Caco-2 (cell line): ENCODE measurements around the gene ADARB2. TPM values are rescaled to one million over a fixed set of nuclear protein-coding genes. Genes with fewer than 3 reads are reported as not detected.

Experiments used
- BruUV-seq: library from RNA; stranded (reverse); fragments of 400-500 nt; replicated peaks from 2 replicates; lab custom pipeline; 2021; lab: Mats Ljungman, UMichigan
- CTCF ChIA-PET: fragments of 300-600 bp; sonication (Branson Sonifier 250); formaldehyde crosslinking; loops from one replicate; lab custom pipeline; 2022; ENCODE audit warnings: antibody characterized with exemption; lab: Charles Lee
- POLR2A ChIA-PET: fragments of 300-600 bp; sonication (Branson Sonifier 250); formaldehyde crosslinking; loops from one replicate; lab custom pipeline; 2022; ENCODE audit warnings: antibody characterized with exemption; lab: Charles Lee
- DNase-seq, 2 experiments: peaks; one replicate each; pipeline versions ENCODE4 v3.0.0 to v3.0.0-alpha.2; 2020 to 2022
- H3K27me3 ChIP-seq: replicated peaks from 2 replicates; pipeline ENCODE4 v1.6.0; 2011; ENCODE audit warnings: low read length; ENCODE audit not compliant: control insufficient read depth, insufficient read depth
- H3K36me3 ChIP-seq: 2 replicates; pipeline ENCODE4 v1.5.1; 2011; ENCODE audit warnings: low read length; ENCODE audit not compliant: control insufficient read depth, insufficient read depth
- H3K4me1 ChIP-seq: fragments of 250-450 bp; sonication (Bioruptor Pico); 2 replicates; pipeline ENCODE4 v1.5.1; 2020; ENCODE audit warnings: mild to moderate bottlenecking
- H3K4me3 ChIP-seq: 2 replicates; pipeline ENCODE4 v1.5.1; 2011; ENCODE audit warnings: low read depth, mild to moderate bottlenecking, control low read depth, low read length
- H3K9me3 ChIP-seq: fragments of 250-450 bp; sonication (Bioruptor Pico); 2 replicates; pipeline ENCODE4 v1.5.1; 2020; ENCODE audit warnings: mild to moderate bottlenecking, moderate library complexity
- H3K27ac Mint-ChIP-seq: one replicate; pipeline ENCODE4 v1.8.0; 2022; ENCODE audit warnings: mixed read lengths; ENCODE audit not compliant: unreplicated experiment
- H3K27me3 Mint-ChIP-seq: one replicate; pipeline ENCODE4 v1.8.0; 2022; ENCODE audit warnings: mixed read lengths; ENCODE audit not compliant: insufficient read depth, unreplicated experiment
- H3K36me3 Mint-ChIP-seq: one replicate; pipeline ENCODE4 v1.8.0; 2022; ENCODE audit warnings: mild to moderate bottlenecking, mixed read lengths; ENCODE audit not compliant: insufficient read depth, unreplicated experiment
- H3K4me1 Mint-ChIP-seq: one replicate; pipeline ENCODE4 v1.8.0; 2022; ENCODE audit warnings: low read depth, mixed read lengths; ENCODE audit not compliant: unreplicated experiment
- H3K4me3 Mint-ChIP-seq: one replicate; pipeline ENCODE4 v1.8.0; 2022; ENCODE audit warnings: mild to moderate bottlenecking, moderate library complexity, mixed read lengths; ENCODE audit not compliant: unreplicated experiment
- H3K9me3 Mint-ChIP-seq: one replicate; pipeline ENCODE4 v1.8.0; 2022; ENCODE audit warnings: mixed read lengths; ENCODE audit not compliant: unreplicated experiment
- CTCF ChIP-seq, 2 experiments: fragments of 200-600 bp in 1 of 2; IDR thresholded peaks; 1 replicate in 1 of 2; 2 replicates in 1 of 2; pipeline versions ENCODE4 v1.5.1 to v1.8.0; 2011 to 2022; ENCODE audit warnings: antibody characterized with exemption in 1 of 2, control low read depth in 1 of 2, inconsistent platforms in 1 of 2, low read depth in 1 of 2, low read length in 1 of 2, mild to moderate bottlenecking in 1 of 2, moderate library complexity in 1 of 2; ENCODE audit not compliant: insufficient read depth in 1 of 2, severe bottlenecking in 1 of 2, unreplicated experiment in 1 of 2
- intact Hi-C: fragments of 100-400 bp; cut with micrococcal nuclease; formaldehyde crosslinking; loops from one replicate; pipeline ENCODE4 v1.10.0; 2022; ENCODE audit not compliant: unreplicated experiment
- total RNA-seq: library from RNA; stranded (reverse); gene quantifications from 2 replicates; pipeline ENCODE4 v1.2.3, GENCODE V29; 2022

ADARB2 gene
- total RNA-seq, 1 experiment from 2014 or later: 0.27 TPM

- Mint-ChIP-seq H3K36me3 (no peaks in the 10 kb centered on the region), H3K27ac (no peak overlapping the region), H3K9me3 (no peaks in the 10 kb centered on the region), H3K4me1 (peaks cover 7% of the 10 kb centered on the region), H3K27me3 (peaks cover 25% of the 10 kb centered on the region), H3K4me3 (no peak overlapping the region)
- Histone ChIP-seq H3K4me3 (no peak overlapping the region), H3K4me1 (no peaks in the 10 kb centered on the region), H3K9me3 (no peaks in the 10 kb centered on the region), H3K27me3 (no peaks in the 10 kb centered on the region), H3K36me3 (no peaks in the 10 kb centered on the region)
- TF ChIP-seq CTCF (IDR thresholded peaks at IDR 0.05; ENCODE audit: insufficient read depth in 1 of 2, low read depth in 1 of 2, low read length in 1 of 2, severe bottlenecking in 1 of 2, unreplicated experiment in 1 of 2): no peak
- ChIA-PET POLR2A (no interaction called here), CTCF (no interaction called here)
- DNase-seq: no peak
- BruUV-seq: no TSS peak
- intact Hi-C loops: no loop called here
Observed at GRCh38 chr10:1678084-1678483, 59.2 kb downstream of the ADARB2 start.

- Histone ChIP-seq H3K4me3 (no peak overlapping the region), H3K4me1 (no peaks in the 10 kb centered on the region), H3K9me3 (no peaks in the 10 kb centered on the region), H3K36me3 (no peaks in the 10 kb centered on the region), H3K27me3 (no peaks in the 10 kb centered on the region)
- no peak overlapping the region for H3K27ac Mint-ChIP-seq
- DNase-seq: no peak
- no peak overlapping the region for H3K4me3 Mint-ChIP-seq
- TF ChIP-seq CTCF (IDR thresholded peaks at IDR 0.05; ENCODE audit: insufficient read depth in 1 of 2, low read depth in 1 of 2, low read length in 1 of 2, severe bottlenecking in 1 of 2, unreplicated experiment in 1 of 2): no peak
- no TSS peak for BruUV-seq
- POLR2A ChIA-PET: no interaction called here
- intact Hi-C loops: no loop called here
- H3K27me3 Mint-ChIP-seq: peaks cover 21% of the 10 kb centered on the region
- CTCF ChIA-PET: no interaction called here
- no peaks in the 10 kb centered on the region for H3K36me3 Mint-ChIP-seq
- peaks cover 7% of the 10 kb centered on the region for H3K4me1 Mint-ChIP-seq
- no peaks in the 10 kb centered on the region for H3K9me3 Mint-ChIP-seq
Observed at GRCh38 chr10:1677307-1677939, 59.9 kb downstream of the ADARB2 start.

GRCh38 chr10:1674501-1674900, 62.8 kb downstream of the ADARB2 start:
- Mint-ChIP-seq H3K9me3 (no peaks in the 10 kb centered on the region), H3K4me3 (no peak overlapping the region), H3K4me1 (no peaks in the 10 kb centered on the region), H3K27me3 (peaks cover 23% of the 10 kb centered on the region), H3K27ac (no peak overlapping the region), H3K36me3 (no peaks in the 10 kb centered on the region)
- no peak for TF ChIP-seq CTCF (IDR thresholded peaks at IDR 0.05; ENCODE audit: insufficient read depth in 1 of 2, low read depth in 1 of 2, low read length in 1 of 2, severe bottlenecking in 1 of 2, unreplicated experiment in 1 of 2)
- ChIA-PET CTCF (no interaction called here), POLR2A (no interaction called here)
- BruUV-seq: no TSS peak
- no peak for DNase-seq
- Histone ChIP-seq H3K36me3 (no peaks in the 10 kb centered on the region), H3K27me3 (no peaks in the 10 kb centered on the region; the same call in none of the 2 replicates), H3K4me3 (no peak overlapping the region), H3K4me1 (no peaks in the 10 kb centered on the region), H3K9me3 (no peaks in the 10 kb centered on the region)
- intact Hi-C loops: no loop called here
